ENCODE results near the gene CCDC188. TPM values are rescaled to one million over a fixed set of nuclear protein-coding genes. Genes with fewer than 3 reads are reported as not detected.

CCDC188 gene
- total and polyA plus RNA-seq, 2 of the 13 experiments (the other 11 are each of a cell fraction or from before 2014, with no cell fraction given): not detected

GRCh38 chr22:20107951-20108756 is 42.7 kb downstream of the CCDC188 start:
- Histone ChIP-seq H3K36me3 (replicated peaks in 1 of 2; ENCODE audit: control insufficient read depth in 1 of 2, insufficient read depth in 2 of 2, low read length in 2 of 2) (peaks cover 48 to 91% of the 10 kb centered on the region in 2 experiments), H3K9ac (ENCODE audit: insufficient read depth, low read depth, low read length) (no peak overlapping the region)

GRCh38 chr22:20107471-20107901 is 43.4 kb downstream of the CCDC188 start:
- Histone ChIP-seq H3K4me2 (ENCODE audit: low read depth, low read length) (no peak overlapping the region), H3K9me3 (ENCODE audit: low read length) (no peaks in the 10 kb centered on the region), H3K36me3 (replicated peaks in 1 of 2; ENCODE audit: control insufficient read depth in 1 of 2, insufficient read depth in 2 of 2, low read length in 2 of 2) (peaks cover 47 to 91% of the 10 kb centered on the region in 2 experiments), H4K20me1 (ENCODE audit: insufficient read depth, low read length) (peaks cover 4% of the 10 kb centered on the region; the same call in 1 of the 2 replicates), H2AFZ (ENCODE audit: low read length) (no peak overlapping the region), H3K27ac (ENCODE audit: extremely low read length, insufficient read depth, low read length) (no peak overlapping the region), H3K79me2 (ENCODE audit: insufficient read depth, low read length) (peaks cover 5% of the 10 kb centered on the region), H3K27me3 (ENCODE audit: control insufficient read depth in 1 of 2, insufficient read depth in 2 of 2, low read length in 2 of 2) (no peaks in the 10 kb centered on the region), H3K9ac (ENCODE audit: insufficient read depth, low read depth, low read length) (no peak overlapping the region), H3K4me1 (ENCODE audit: insufficient read depth, low read length) (peaks cover 8% of the 10 kb centered on the region), H3K4me3 (replicated peaks in 1 of 3; ENCODE audit: insufficient read depth in 1 of 3, low read depth in 2 of 3, low read length in 3 of 3) (no peak overlapping the region)
- intact Hi-C loops (cut with micrococcal nuclease; ENCODE audit: unreplicated experiment) (no loop called here), in situ Hi-C loops (cut with HindIII; ENCODE audit: extremely low pct_ligation_motif_present, low pct_unique_long_range_greater_than_20kb) (no loop called here)
- POLR2A ChIA-PET: interaction anchor here (1.3 kb wide), 1 partner anchor 10 kb away, joined by 4 read pairs; the partner anchor contains the start of gene TRMT2A
- WGBS (ENCODE audit: low lambda C conversion rate): 98% methylated on average over 6 of the region's 7 CpGs
- ATAC-seq: no peak
- no peak for DNase-seq (ENCODE audit: low spot score)
- no TSS peak for BruUV-seq (replicated peaks)
- TF ChIP-seq NR3C1 (CRISPR knock-in tag; IDR thresholded peaks at IDR 0.05) (no peak), POLR2A (IDR thresholded peaks at IDR 0.05; ENCODE audit: insufficient read depth in 1 of 2, low read depth in 2 of 2, low read length in 2 of 2) (0 out of 4 replicates have a peak, but pooled peaks of 1 of the 2 experiments have one; percentile 12), ZNF12 (CRISPR knock-in tag; IDR thresholded peaks at IDR 0.05) (no peak)
- FAIRE-seq: no peak
- CTCF ChIA-PET (ENCODE audit: low intra/inter-chr PET ratio, low total read pairs): no interaction called here

More at GRCh38 chr22:20107951-20108756, 42.7 kb downstream of the CCDC188 start:
- WGBS (ENCODE audit: low lambda C conversion rate): 96% methylated on average over 10 of the region's 13 CpGs
- POLR2A ChIA-PET: interaction anchor here (1.3 kb wide), 1 partner anchor 9 kb away, joined by 4 read pairs; the partner anchor contains the start of gene TRMT2A
- no TSS peak for BruUV-seq (replicated peaks)
- Histone ChIP-seq H3K9me3 (ENCODE audit: low read length) (no peaks in the 10 kb centered on the region), H3K4me1 (ENCODE audit: insufficient read depth, low read length) (peaks cover 10% of the 10 kb centered on the region), H2AFZ (ENCODE audit: low read length) (no peak overlapping the region), H3K4me2 (ENCODE audit: low read depth, low read length) (no peak overlapping the region), H4K20me1 (ENCODE audit: insufficient read depth, low read length) (peaks cover 4% of the 10 kb centered on the region; the same call in 1 of the 2 replicates), H3K27ac (ENCODE audit: extremely low read length, insufficient read depth, low read length) (no peak overlapping the region), H3K27me3 (ENCODE audit: control insufficient read depth in 1 of 2, insufficient read depth in 2 of 2, low read length in 2 of 2) (no peaks in the 10 kb centered on the region), H3K79me2 (ENCODE audit: insufficient read depth, low read length) (peaks cover 3% of the 10 kb centered on the region), H3K4me3 (replicated peaks in 1 of 3; ENCODE audit: insufficient read depth in 1 of 3, low read depth in 2 of 3, low read length in 3 of 3) (no peak overlapping the region)
- no peak for FAIRE-seq
- no peak for DNase-seq (ENCODE audit: low spot score)
- in situ Hi-C loops (cut with HindIII; ENCODE audit: extremely low pct_ligation_motif_present, low pct_unique_long_range_greater_than_20kb) (no loop called here), intact Hi-C loops (cut with micrococcal nuclease; ENCODE audit: unreplicated experiment) (no loop called here)
- TF ChIP-seq AGO2 (optimal IDR thresholded peaks at IDR 0.05; ENCODE audit: low read depth, low read length) (peak; percentile 71), ZNF225 (CRISPR knock-in tag; IDR thresholded peaks at IDR 0.05) (no peak)
- no peak for ATAC-seq
- CTCF ChIA-PET (ENCODE audit: low intra/inter-chr PET ratio, low total read pairs): no interaction called here
